IPS-NIHi11 (cell line): ENCODE measurements around the gene PRR5L.

Experiments used
- DNase-seq: peaks from one replicate; pipeline ENCODE4 v3.0.0; 2012; ENCODE audit warnings: mixed read lengths, low spot score

PRR5L gene, protein sequence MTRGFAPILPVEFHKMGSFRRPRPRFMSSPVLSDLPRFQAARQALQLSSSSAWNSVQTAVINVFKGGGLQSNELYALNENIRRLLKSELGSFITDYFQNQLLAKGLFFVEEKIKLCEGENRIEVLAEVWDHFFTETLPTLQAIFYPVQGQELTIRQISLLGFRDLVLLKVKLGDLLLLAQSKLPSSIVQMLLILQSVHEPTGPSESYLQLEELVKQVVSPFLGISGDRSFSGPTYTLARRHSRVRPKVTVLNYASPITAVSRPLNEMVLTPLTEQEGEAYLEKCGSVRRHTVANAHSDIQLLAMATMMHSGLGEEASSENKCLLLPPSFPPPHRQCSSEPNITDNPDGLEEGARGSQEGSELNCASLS

GRCh38 chr11:36295926-36296325 lies at the start of gene PRR5L:
PRR5L (plus strand) TSS chr11:36296288; CDS start chr11:36401122, 104,834 bp downstream.
- DNase-seq = no peak

DNA sequence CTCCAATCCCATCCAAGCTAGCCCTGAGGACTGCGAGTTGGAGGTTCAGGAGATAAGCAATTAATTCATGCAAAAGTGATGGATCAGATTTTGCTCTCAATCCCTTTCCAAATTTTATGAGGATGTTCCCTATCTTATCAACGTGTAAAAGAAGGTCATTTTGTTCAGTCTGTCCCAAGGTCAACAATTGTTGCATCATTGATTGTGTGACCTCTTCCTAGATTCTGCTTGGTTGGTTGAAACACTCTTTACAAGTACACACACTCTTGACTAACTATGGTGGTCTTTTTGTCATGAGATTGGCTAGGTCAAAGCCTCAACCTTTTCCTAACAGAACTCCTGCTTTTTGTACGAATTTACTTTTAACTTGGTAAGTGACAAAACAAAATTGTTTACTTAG lies 48.6 kb upstream of the PRR5L start:
- DNase-seq = no peak

DNA sequence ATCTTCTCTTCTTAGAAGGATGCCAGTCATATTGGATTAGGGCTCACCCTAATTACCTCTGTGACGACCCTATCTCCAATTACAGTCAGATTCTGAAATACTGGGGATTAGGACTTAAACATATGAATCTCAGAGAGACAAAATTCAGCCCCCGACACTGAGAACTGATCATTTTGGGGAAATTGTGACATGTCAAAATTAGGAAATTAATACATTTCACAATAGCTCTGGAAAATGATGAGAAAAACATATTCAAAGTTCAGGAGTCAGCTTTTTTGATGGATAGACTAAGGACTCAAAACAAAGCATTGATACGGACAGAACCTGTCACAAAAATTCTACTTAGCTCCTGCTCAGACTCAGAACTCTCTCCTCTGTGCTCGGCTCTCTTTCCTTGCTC lies 47.7 kb upstream of the PRR5L start:
- no peak for DNase-seq

DNA sequence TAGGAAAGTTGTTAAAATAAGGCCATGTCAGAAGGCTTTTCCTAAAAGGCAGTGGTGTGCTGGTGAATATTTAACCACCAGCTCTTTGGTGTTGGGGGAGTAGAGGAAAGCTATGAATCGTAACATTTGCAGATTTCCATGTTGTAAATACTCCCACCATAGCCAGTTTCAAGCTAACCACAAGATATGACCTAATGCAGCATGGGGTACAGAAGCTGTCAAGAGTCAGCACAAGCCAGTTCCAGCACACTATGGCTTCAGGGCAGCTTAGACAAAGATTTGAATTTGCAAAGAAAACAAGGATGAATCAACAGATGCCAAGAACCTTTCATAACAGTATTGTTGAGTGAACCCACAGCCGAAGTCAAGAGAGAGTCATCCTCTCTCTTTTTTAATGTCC lies 46.8 kb upstream of the PRR5L start:
- no peak for DNase-seq

DNA sequence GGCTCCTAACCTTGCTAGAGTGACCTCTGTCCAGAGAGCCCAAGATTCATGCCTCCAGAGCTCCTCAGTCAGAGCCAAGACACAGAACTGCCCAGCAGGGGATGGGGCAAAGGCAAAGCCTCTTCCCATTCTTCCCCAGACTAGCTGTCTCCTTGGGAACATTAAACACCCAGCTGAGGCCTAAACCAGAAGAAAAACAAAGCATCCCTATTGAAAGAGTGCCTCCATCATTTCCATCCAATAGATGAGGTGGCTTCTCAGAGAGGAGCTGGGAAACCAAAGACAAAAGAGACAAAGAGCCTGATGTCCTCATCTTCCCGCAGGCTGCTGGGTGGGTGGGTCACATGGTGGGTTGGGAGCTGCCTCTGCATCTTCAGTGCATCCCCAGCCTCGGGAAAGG lies 44.3 kb upstream of the PRR5L start:
- DNase-seq = no peak

- DNase-seq = no peak
These were observed 42.9 kb upstream of the PRR5L start for GRCh38 chr11:36253238-36253637.

- no peak for DNase-seq
These were observed 41.4 kb upstream of the PRR5L start for GRCh38 chr11:36254713-36255112.

- no peak for DNase-seq
These were observed 38.7 kb upstream of the PRR5L start for GRCh38 chr11:36257351-36257750.

DNA sequence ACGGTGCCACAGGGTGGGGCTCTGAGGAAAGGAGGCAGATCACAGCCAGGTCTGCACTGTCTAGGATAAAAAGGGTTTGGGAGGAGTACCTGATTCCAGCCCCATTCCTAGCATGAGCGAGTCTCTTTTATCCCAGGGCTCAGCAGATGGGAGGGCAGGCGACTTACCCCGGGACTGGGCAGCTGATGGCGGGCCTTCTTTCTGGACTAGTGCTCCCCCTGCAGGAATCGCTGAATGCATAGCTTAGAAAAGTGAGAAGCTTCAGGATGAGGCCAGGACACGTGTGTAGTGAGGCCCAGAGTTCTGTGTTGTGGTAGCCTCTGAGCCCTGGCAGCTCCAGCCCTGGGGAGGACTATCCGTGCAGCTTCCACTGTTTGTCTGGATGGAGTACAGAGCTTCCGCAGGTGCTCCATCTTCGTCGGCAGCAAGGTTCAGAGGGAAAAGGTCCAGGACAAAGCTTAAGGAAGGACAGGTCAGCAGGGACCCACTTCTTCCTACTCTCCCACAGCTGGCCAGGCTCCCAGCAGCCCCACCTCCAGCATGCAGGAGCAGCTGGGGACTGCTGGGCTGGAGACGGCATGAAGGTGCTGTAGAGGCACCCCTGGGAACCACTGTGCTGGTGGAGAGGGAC lies 37.2 kb upstream of the PRR5L start:
- DNase-seq = peak; percentile 77

DNA sequence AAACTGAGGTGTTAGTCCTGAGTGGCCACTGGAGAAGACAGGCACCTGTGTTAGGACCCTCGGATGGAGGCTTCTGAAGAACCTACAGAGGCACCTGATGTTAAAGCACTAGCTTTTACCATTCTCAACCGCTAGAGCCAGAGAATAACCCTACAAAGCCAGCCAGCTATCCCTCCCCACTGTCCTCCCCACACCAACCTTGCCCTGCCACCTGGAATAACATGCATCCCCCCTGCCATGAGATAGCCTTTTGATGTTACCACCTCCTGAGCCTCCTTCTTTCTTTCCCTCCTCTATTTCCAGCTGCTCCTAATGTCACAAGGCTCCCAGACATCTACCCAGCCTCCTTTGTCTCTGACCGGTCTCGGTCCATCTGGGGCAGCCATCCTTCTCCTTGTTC lies 35.0 kb upstream of the PRR5L start:
- DNase-seq = no peak

DNA sequence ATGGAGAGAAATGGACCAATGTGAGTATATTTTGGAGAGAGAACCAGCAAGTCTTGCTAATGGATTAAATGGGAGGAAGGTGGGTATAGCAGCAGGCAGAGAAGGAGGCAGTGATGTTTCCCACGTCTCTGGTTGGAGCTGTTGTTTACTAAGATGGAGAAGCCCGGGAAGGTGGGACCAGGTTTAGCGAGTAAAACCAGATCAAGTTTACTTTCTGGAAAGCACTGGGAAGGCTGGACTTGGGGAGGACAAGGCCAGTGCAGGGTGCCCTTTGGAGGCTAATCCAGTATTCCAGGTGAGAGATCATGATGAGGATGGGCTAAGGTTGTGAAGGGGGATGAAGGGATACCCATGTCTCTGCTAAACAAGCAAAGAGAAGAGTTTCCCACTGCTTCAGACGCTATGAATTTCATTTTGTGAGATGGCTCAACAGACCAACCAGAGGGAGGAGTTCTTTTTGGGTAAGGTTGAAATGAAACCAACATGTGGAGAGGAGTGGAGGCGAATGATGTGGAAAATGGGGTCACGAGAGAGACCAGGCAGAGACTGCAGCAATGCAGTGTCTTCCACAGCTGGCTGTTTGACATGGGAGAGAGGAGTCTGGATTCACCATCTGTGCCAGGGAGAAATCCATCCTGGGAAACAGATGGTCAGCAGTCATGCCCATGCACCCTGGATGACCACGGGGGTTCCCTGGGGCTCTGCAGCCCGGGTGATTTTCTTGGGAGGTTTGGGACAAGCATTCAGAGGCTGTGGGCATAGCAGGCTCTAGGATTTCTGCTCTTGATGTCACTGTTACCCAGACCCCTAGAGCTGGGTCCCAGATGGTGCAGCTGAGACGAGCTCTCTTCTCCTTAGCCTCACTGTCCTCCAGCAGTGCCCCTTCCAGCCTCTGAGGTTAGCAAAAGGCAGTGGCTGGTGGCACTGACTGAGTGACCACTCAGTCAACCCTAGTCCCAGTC lies 31.8 kb upstream of the PRR5L start:
- DNase-seq = no peak

- no peak for DNase-seq
These were observed 31.1 kb upstream of the PRR5L start for GRCh38 chr11:36264973-36265344.

DNA sequence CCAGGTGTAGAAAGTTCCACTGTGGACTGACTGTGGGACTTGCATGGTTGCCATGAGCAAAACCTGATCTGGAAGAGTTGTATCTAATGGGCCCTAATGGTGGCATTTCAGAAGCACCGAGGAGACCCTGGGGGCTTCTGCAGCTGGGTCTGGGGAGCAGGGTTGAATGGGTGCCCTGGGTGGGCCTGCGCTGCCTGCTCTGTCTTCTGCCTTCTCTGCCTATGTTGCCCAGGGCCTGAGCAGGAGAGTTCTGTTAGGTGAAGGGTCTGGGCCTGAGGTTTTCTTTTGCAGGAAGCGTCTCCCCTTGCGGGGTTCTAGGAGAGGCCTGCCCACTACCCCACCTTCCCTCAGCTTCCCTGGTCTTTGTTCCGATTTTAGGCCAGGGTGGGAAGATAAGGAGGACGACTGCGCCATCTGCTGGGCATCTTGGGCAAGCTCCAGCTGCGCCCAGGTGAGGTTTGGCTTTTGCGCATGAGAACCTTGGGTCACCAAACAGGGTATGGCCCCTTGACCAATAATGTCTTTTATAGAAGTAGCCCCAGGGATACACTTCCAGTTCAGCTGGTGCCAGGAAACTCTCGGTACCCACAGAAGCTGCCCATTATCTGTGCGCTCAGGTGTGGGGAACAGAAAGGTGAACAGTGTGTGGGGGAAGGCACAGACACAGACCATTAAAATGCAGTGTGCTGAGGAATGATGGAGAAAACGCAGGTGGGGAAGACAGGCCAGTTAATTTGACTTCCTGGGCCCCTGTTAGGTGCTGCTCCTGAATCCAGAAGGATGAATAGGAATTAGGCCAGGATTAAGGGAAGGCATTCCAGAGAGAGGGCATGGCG lies 30.1 kb upstream of the PRR5L start:
- DNase-seq = peak; percentile 86

DNA sequence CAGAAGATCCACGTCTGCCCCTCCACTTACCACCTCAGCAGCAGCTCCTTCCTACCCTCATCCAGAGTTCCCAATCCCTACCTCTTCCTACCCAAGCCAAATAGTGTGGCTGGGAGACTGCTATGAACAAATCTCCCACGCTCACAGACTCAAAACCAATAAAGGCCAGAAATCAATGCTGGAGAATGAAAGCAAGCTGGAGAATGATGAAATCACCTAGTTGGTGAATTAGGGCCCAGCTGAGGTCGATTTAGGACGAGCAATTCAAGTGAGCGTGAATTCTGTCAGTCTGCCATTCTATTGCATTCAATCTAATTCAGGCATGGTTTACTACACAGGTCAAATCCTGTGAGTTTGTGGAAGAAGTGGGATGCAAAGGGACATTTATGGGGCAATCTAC lies 29.3 kb upstream of the PRR5L start:
- no peak for DNase-seq

- DNase-seq = no peak
These were observed 27.6 kb upstream of the PRR5L start for GRCh38 chr11:36268337-36268985.

- no peak for DNase-seq
These were observed 25.4 kb upstream of the PRR5L start for GRCh38 chr11:36270701-36271100.

DNA sequence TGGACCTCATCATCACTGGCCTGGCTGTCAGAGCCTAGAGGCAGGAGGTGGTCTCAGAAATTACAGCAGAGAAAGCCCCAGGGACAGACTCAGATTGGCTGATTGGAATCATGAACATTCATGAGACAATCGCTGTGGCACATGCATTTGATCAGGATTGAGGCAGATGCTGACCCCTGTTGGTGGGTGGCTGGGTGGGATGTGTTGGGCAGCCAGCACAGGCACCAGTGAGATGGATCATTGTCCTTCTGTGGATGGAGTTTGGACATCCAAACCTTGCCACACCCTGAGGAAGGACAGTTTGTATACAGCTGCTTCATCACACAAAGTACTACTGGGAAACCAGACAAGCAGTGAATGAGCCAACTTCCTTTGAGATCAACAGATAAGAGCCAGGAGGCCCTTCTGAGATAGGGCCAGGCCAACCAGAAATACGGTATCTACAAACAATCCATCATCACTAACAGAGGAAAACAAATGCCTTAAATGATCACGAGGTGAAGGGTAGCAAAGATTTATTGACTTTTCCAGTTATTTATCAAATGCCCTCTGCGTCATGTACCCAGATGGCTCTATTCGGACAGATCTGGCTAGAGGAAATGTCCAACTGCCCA lies 24.2 kb upstream of the PRR5L start:
- DNase-seq = peak; percentile 33

GRCh38 chr11:36273110-36273509 lies 23.0 kb upstream of the PRR5L start:
- DNase-seq = no peak

DNA sequence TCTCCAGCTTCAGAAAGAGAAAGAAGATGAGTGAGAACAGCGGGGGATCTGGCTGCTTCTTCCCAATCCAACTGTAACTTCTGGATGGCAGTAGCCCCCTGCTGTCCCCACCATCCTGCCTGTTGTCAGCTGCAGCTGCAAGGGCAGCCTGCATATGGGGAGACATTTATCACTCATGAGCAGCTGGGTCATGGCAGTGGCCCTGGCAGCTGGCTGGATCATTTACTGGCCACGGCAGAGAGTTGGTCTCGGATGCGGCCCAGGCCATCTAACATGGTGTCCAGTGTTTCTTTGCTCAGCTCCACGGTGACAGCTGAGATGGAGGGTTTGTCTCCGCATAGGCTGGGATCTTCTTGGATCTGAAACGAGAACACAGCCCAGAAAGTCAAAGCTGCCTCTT lies 21.7 kb upstream of the PRR5L start:
- no peak for DNase-seq

DNA sequence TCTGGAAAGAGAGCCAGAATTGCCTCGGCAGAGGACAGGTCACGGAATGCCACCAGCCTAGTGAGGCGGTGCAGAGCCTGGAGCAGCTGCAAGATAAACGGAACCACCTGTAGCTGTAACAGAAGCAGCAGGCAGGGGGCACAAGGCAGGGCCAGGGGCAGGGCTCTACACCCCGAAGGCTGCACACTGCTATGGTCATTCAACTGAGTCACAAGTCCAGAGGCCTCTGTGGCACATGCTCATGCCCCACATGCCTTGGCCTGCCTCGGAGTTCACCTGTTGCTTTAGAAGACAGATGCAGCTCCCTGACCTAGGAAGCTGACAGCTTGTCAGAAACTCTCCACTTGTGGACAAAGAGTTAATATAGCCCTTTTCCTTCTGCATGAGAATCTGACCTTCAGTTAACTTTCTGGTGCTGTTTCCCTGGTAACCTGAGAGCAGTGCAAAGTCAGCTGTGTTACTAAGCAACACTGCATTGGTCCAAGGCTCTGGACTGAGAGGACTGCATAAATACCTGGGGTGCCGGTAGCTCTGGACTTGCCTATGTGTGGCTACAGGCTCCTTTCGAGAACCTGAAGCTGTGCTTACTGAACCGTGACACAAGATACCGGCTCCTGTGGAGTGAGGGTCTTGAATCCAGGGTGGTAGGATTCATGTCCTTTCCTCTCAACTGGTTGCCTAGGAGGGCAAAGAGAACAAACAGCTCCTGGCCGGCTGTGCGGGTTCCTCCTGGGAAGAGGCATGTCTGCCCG lies 17.4 kb upstream of the PRR5L start:
- no peak for DNase-seq
